Neural progenitor cell (in vitro differentiated cells): ENCODE results near the gene XPO1.

Experiments
- EZH2 ChIP-seq: fragments of 200-600 bp; sonication (generic); IDR thresholded peaks from 2 replicates; pipeline ENCODE4 v1.6.1; 2017; ENCODE audit warnings: antibody characterized with exemption, mild to moderate bottlenecking, moderate library complexity
- EZH2phosphoT487 ChIP-seq: fragments of 200-600 bp; sonication (generic); IDR thresholded peaks from 2 replicates; pipeline ENCODE4 v1.6.1; 2017; ENCODE audit warnings: antibody characterized with exemption
- TF ChIP-seq, protein P1 (sequence below): fragments of 200-600 bp; sonication (generic); IDR thresholded peaks from 2 replicates; pipeline ENCODE4 v1.5.1; 2017; ENCODE audit warnings: antibody characterized with exemption, mild to moderate bottlenecking

DNA sequence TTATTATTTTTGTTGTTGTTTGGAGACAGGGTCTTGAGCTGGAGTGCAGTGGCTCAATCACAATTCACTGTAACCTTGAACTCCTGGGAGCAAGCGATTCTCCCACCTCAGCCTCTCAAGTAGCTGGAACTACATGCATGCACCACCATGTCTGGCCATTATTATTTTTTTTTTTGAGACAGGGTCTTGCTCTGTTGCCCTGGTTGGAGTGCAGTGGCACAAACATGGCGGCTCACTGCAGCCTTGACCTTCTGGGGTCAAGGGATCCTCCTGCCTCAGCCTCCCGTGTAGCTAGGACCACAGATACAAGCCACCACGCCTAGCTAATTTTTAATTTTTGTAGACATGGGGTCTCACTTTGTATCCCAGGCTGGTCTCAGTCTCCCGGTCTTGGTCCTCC lies 20.0 kb upstream of the XPO1 start:
- TF ChIP-seq EZH2phosphoT487: no peak
- TF ChIP-seq, protein P1, sequence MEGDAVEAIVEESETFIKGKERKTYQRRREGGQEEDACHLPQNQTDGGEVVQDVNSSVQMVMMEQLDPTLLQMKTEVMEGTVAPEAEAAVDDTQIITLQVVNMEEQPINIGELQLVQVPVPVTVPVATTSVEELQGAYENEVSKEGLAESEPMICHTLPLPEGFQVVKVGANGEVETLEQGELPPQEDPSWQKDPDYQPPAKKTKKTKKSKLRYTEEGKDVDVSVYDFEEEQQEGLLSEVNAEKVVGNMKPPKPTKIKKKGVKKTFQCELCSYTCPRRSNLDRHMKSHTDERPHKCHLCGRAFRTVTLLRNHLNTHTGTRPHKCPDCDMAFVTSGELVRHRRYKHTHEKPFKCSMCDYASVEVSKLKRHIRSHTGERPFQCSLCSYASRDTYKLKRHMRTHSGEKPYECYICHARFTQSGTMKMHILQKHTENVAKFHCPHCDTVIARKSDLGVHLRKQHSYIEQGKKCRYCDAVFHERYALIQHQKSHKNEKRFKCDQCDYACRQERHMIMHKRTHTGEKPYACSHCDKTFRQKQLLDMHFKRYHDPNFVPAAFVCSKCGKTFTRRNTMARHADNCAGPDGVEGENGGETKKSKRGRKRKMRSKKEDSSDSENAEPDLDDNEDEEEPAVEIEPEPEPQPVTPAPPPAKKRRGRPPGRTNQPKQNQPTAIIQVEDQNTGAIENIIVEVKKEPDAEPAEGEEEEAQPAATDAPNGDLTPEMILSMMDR: no peak
- TF ChIP-seq EZH2: no peak
